HG03159 (cell line): ENCODE measurements around the gene TSEN2.

Experiments used
- ATAC-seq: cut with Tn5 transposase; IDR thresholded peaks from one replicate; pipeline ENCODE4 v1.9.1; 2021; ENCODE audit warnings: mild to moderate bottlenecking, moderate library complexity; ENCODE audit not compliant: unreplicated experiment

The TSEN2 gene

DNA sequence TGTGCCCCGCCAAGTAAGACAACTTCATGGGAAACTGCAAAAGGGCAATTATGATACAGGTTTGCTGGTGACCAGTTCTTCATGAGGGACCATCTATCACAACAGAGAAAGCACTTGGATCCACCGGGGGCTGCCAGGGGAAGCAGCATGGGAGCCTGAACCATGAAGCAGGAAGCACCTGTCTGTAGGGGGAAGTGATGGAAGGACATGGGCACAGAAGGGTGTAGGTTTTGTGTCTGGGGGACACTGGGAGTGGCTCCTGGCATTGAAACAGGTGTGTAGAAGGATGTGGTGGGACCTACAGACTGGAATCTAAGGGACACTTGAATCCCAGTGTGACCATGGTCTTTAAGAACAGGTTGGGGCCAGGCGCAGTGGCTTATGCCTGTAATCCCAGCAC, 95.2 kb downstream of the TSEN2 start:
- ATAC-seq = no peak

DNA sequence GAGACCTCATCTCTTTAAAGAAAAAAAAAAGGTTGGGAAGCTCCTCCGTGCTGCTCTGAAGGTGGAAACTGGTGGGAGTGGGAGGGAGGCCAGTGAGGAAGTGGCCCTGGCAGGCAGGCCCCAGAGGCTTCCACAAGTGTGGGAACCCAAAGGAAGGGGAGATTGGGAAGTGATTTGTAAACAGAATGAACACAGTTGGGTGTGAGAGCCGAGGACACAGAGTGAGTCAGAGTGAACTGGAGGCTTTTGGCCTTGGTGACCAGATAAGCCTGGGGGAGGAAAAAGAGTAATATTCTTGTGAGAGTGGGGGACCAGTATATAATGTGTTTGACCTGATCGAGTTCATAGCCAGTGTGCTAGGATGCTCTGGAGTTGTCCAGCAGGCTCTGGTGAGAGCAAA, 95.6 kb downstream of the TSEN2 start:
- ATAC-seq = no peak

DNA sequence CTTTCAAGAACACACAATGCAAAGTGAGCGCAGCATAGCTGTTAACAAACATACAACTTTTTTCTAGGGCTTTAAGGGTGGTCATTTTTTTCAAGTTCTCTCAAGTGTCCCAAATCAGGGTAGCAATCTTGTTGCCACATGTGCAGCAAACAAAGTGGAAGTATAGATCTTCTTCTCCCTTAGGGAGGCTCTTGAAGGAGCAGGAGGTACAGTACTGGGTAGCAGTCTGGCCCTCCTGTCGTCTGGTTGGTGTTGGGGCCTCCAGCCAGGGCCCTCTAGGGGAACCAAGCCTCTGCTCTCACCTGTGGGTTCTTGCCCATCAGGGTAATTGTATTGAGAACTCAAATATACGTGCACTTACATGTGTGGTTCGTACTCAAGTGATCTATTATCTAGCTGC, 98.5 kb downstream of the TSEN2 start:
- ATAC-seq = no peak
